WTC11 (cell line): ENCODE measurements around the gene EHD4. TPM values are rescaled to one million over a fixed set of nuclear protein-coding genes. Genes with fewer than 3 reads are reported as not detected.

Source experiments
- ATAC-seq: fragments of 200-7000 bp; cut with Tn5 transposase; 2 replicates; pipeline ENCODE4 v1.10.0; 2021; ENCODE audit warnings: mild to moderate bottlenecking, moderate library complexity
- CTCF ChIA-PET: fragments of 300-600 bp; sonication (Branson Sonifier 250); formaldehyde crosslinking; loops from one replicate; lab custom pipeline; 2021; ENCODE audit warnings: antibody characterized with exemption; lab: Charles Lee
- POLR2A ChIA-PET: fragments of 350-600 bp; sonication (Branson Sonifier 250); formaldehyde crosslinking; loops from one replicate; lab custom pipeline; 2021; ENCODE audit warnings: antibody characterized with exemption; lab: Charles Lee
- DNase-seq: peaks from one replicate; pipeline ENCODE4 v3.0.0; 2021; ENCODE audit warnings: low spot score
- H3K27ac Mint-ChIP-seq: 2 replicates; pipeline ENCODE4 v1.8.0; 2021; ENCODE audit warnings: mixed read lengths
- H3K27me3 Mint-ChIP-seq: 2 replicates; pipeline ENCODE4 v1.8.0; 2021; ENCODE audit warnings: low read depth, mild to moderate bottlenecking, moderate library complexity, mixed read lengths
- H3K36me3 Mint-ChIP-seq: 2 replicates; pipeline ENCODE4 v1.8.0; 2021; ENCODE audit warnings: mixed read lengths
- H3K4me1 Mint-ChIP-seq: 2 replicates; pipeline ENCODE4 v1.8.0; 2022; ENCODE audit warnings: mixed read lengths
- H3K4me3 Mint-ChIP-seq: 2 replicates; pipeline ENCODE4 v1.8.0; 2021; ENCODE audit warnings: mild to moderate bottlenecking, moderate library complexity, mixed read lengths
- H3K9me3 Mint-ChIP-seq: 2 replicates; pipeline ENCODE4 v1.8.0; 2021; ENCODE audit warnings: mixed read lengths
- ATF1 ChIP-seq: sonication (generic); formaldehyde crosslinking; IDR thresholded peaks from 2 replicates; pipeline ENCODE4 v1.8.1; 2023; ENCODE audit warnings: mild to moderate bottlenecking, moderate library complexity, missing genetic modification reagents
- CREB1 ChIP-seq: sonication (generic); formaldehyde crosslinking; IDR thresholded peaks from 2 replicates; pipeline ENCODE4 v1.8.0; 2023; ENCODE audit warnings: mild to moderate bottlenecking, missing genetic modification reagents
- ELF4 ChIP-seq: sonication (generic); formaldehyde crosslinking; IDR thresholded peaks from 2 replicates; pipeline ENCODE4 v1.8.1; 2022; ENCODE audit warnings: low read depth, mild to moderate bottlenecking, moderate library complexity, missing genetic modification reagents
- ESRRA ChIP-seq: sonication (generic); formaldehyde crosslinking; IDR thresholded peaks from 2 replicates; pipeline ENCODE4 v1.8.1; 2022; ENCODE audit warnings: mild to moderate bottlenecking, missing genetic modification reagents, borderline replicate concordance
- GABPB1 ChIP-seq: sonication (generic); formaldehyde crosslinking; IDR thresholded peaks from 2 replicates; pipeline ENCODE4 v1.8.1; 2023; ENCODE audit warnings: mild to moderate bottlenecking, missing genetic modification reagents
- JAZF1 ChIP-seq: fragments of 250-450 bp; sonication (Bioruptor Pico); IDR thresholded peaks from 2 replicates; pipeline ENCODE4 v1.9.0; 2021; ENCODE audit warnings: moderate library complexity, mild to moderate bottlenecking, inconsistent platforms
- MYBL2 ChIP-seq: sonication (generic); formaldehyde crosslinking; IDR thresholded peaks from 2 replicates; pipeline ENCODE4 v1.8.1; 2023; ENCODE audit warnings: mild to moderate bottlenecking, moderate library complexity, missing genetic modification reagents
- NR3C1 ChIP-seq: sonication (generic); formaldehyde crosslinking; conservative IDR thresholded peaks from 2 replicates; pipeline ENCODE4 v1.8.1; 2023; ENCODE audit warnings: low read depth, mild to moderate bottlenecking, missing genetic modification reagents
- TEAD1 ChIP-seq: sonication (generic); formaldehyde crosslinking; IDR thresholded peaks from 2 replicates; pipeline ENCODE4 v1.8.0; 2022; ENCODE audit warnings: mild to moderate bottlenecking, missing genetic modification reagents
- ZNF423 ChIP-seq: fragments of 250-450 bp; sonication (Bioruptor Pico); IDR thresholded peaks from 2 replicates; pipeline ENCODE4 v2.1.2; 2022; ENCODE audit warnings: mild to moderate bottlenecking, moderate library complexity
- total RNA-seq: library from RNA; stranded (reverse); gene quantifications from 3 replicates; pipeline ENCODE4 v1.2.3, GENCODE V29; 2021
- TF ChIP-seq, protein P1 (sequence below): sonication (generic); formaldehyde crosslinking; IDR thresholded peaks from 2 replicates; pipeline ENCODE4 v1.8.0; 2023; ENCODE audit warnings: missing genetic modification reagents, mild to moderate bottlenecking, borderline replicate concordance
- TF ChIP-seq, protein P2 (sequence below): sonication (generic); formaldehyde crosslinking; IDR thresholded peaks from 2 replicates; pipeline ENCODE4 v1.8.0; 2022; ENCODE audit warnings: mild to moderate bottlenecking, missing genetic modification reagents
- TF ChIP-seq, protein P3 (sequence below): sonication (generic); formaldehyde crosslinking; IDR thresholded peaks from 2 replicates; pipeline ENCODE4 v1.8.1; 2022; ENCODE audit warnings: mild to moderate bottlenecking, missing genetic modification reagents, moderate library complexity, borderline replicate concordance
- TF ChIP-seq, protein P4 (sequence below): sonication (generic); formaldehyde crosslinking; IDR thresholded peaks from 2 replicates; pipeline ENCODE4 v1.8.1; 2022; ENCODE audit warnings: mild to moderate bottlenecking, moderate library complexity, missing genetic modification reagents
- TF ChIP-seq, protein P5 (sequence below): sonication (generic); formaldehyde crosslinking; IDR thresholded peaks from 2 replicates; pipeline ENCODE4 v1.8.1; 2023; ENCODE audit warnings: mild to moderate bottlenecking, missing genetic modification reagents, moderate library complexity
- TF ChIP-seq, protein P6 (sequence below): sonication (generic); formaldehyde crosslinking; IDR thresholded peaks from 2 replicates; pipeline ENCODE4 v1.8.0; 2022; ENCODE audit warnings: missing genetic modification reagents
- TF ChIP-seq, protein P7 (sequence below): sonication (generic); formaldehyde crosslinking; IDR thresholded peaks from 2 replicates; pipeline ENCODE4 v1.8.0; 2022; ENCODE audit warnings: mild to moderate bottlenecking, missing genetic modification reagents
- TF ChIP-seq, protein P8 (sequence below): sonication (generic); formaldehyde crosslinking; IDR thresholded peaks from 2 replicates; pipeline ENCODE4 v1.8.1; 2022; ENCODE audit warnings: low read depth, mild to moderate bottlenecking, moderate library complexity, missing genetic modification reagents, borderline replicate concordance

The EHD4 gene
- total RNA-seq, 1 experiment from 2014 or later = 23.9 TPM

DNA sequence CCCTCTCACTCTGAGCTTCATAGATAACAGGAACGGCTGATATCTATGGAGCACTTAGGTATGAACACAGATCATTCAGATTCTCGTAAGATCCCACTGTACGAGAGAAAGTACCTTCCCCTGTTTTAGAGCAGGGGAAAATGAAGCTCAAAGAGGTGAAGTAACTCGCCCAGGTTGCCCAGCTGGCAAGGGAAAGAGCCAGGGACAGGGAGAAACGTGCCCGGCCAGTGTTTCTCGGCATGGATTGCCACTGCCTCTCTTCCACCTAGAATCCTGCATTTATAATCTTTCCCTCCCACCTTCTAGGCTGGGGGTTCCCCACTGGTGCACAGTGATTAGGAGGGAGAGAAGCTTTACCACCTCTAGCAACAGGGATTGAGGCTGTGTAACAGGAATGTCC lies 39.0 kb downstream of the EHD4 start:
- Mint-ChIP-seq H3K27ac (peak overlapping the region; percentile 62), H3K4me3 (no peak overlapping the region), H3K36me3 (peaks cover 8% of the 10 kb centered on the region; the same call in 1 of the 2 replicates)
- no peak for DNase-seq
- no peak for ATAC-seq
- no peak for TF ChIP-seq ATF1
- no peak for TF ChIP-seq MYBL2
- TF ChIP-seq, protein P1, sequence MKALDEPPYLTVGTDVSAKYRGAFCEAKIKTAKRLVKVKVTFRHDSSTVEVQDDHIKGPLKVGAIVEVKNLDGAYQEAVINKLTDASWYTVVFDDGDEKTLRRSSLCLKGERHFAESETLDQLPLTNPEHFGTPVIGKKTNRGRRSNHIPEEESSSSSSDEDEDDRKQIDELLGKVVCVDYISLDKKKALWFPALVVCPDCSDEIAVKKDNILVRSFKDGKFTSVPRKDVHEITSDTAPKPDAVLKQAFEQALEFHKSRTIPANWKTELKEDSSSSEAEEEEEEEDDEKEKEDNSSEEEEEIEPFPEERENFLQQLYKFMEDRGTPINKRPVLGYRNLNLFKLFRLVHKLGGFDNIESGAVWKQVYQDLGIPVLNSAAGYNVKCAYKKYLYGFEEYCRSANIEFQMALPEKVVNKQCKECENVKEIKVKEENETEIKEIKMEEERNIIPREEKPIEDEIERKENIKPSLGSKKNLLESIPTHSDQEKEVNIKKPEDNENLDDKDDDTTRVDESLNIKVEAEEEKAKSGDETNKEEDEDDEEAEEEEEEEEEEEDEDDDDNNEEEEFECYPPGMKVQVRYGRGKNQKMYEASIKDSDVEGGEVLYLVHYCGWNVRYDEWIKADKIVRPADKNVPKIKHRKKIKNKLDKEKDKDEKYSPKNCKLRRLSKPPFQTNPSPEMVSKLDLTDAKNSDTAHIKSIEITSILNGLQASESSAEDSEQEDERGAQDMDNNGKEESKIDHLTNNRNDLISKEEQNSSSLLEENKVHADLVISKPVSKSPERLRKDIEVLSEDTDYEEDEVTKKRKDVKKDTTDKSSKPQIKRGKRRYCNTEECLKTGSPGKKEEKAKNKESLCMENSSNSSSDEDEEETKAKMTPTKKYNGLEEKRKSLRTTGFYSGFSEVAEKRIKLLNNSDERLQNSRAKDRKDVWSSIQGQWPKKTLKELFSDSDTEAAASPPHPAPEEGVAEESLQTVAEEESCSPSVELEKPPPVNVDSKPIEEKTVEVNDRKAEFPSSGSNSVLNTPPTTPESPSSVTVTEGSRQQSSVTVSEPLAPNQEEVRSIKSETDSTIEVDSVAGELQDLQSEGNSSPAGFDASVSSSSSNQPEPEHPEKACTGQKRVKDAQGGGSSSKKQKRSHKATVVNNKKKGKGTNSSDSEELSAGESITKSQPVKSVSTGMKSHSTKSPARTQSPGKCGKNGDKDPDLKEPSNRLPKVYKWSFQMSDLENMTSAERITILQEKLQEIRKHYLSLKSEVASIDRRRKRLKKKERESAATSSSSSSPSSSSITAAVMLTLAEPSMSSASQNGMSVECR (CRISPR knock-in tag) = no peak
- TF ChIP-seq, all 79 proteins: peak for 0
- Mint-ChIP-seq H3K9me3 (no peaks in the 10 kb centered on the region), H3K27me3 (no peaks in the 10 kb centered on the region), H3K4me1 (peaks cover 43% of the 10 kb centered on the region)
- POLR2A ChIA-PET = interaction anchor here (0.6 kb wide), 1 partner anchor 9 kb away, joined by 3 read pairs; no protein-coding TSS in a partner anchor
- CTCF ChIA-PET = interaction anchor here (0.8 to 1.1 kb wide), 3 partner anchors 23 to 160 kb away, joined by 3 to 5 read pairs (median 4); no protein-coding TSS in a partner anchor

DNA sequence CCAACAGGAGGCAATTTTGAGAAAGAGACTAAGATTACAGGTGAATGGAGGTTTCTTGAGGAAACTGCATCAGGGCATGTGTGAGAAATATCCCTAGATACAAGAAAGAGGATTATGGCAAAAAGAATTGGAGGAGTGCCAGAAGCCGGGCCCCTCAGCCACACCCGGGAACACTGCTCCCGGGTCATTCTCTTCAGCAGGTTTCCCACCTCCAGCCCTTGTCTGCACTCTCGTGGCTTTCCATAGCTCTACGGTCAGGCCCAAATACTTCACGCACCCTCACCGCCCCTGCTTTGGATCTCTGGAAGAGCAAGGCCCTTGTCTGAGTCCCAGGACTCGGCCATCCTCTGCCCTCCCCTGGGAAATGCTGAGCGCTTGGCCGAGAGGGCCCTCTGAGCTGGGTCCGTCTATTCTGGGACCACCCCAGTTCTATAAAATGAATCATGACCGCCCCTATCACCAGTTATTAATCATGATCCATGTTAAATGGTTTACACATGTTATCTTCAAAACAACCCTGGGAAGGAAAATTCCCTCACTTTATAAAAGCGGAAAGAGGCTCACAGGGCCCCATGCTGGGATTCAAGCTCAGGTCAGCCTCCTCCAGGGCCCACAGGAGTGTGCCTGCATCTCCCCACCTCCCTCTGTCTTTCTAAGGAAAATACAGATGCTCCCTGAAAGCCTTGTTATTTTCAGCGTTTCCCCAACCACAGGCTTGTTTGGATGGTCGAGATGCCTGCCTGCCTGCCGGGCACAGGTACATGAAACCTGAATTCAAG lies 39.7 kb downstream of the EHD4 start:
- no peak for DNase-seq
- no peaks in the 10 kb centered on the region for H3K9me3 Mint-ChIP-seq
- POLR2A ChIA-PET = interaction anchor here (0.6 to 0.9 kb wide), 2 partner anchors 10 to 40 kb away, joined by 3 read pairs; partner anchors contain the start of gene EHD4
- no peak overlapping the region for H3K4me3 Mint-ChIP-seq
- peaks cover 49% of the 10 kb centered on the region for H3K4me1 Mint-ChIP-seq
- CTCF ChIA-PET = interaction anchor here (0.8 to 1.1 kb wide), 4 partner anchors 23 to 159 kb away, joined by 3 to 5 read pairs (median 4); no protein-coding TSS in a partner anchor
- no peak; the same call in 1 of the 2 replicates for ATAC-seq
- peak overlapping the region; percentile 62 for H3K27ac Mint-ChIP-seq
- H3K36me3 Mint-ChIP-seq = peaks cover 8% of the 10 kb centered on the region; the same call in 1 of the 2 replicates
- no peaks in the 10 kb centered on the region for H3K27me3 Mint-ChIP-seq
- no peak for TF ChIP-seq ESRRA (CRISPR knock-in tag)
- TF ChIP-seq ELF4 (CRISPR knock-in tag) = no peak
- TF ChIP-seq, protein P2, sequence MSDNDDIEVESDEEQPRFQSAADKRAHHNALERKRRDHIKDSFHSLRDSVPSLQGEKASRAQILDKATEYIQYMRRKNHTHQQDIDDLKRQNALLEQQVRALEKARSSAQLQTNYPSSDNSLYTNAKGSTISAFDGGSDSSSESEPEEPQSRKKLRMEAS (CRISPR knock-in tag) = no peak
- no peak for TF ChIP-seq TEAD1 (CRISPR knock-in tag)
- TF ChIP-seq CREB1 = no peak
- TF ChIP-seq, protein P3, sequence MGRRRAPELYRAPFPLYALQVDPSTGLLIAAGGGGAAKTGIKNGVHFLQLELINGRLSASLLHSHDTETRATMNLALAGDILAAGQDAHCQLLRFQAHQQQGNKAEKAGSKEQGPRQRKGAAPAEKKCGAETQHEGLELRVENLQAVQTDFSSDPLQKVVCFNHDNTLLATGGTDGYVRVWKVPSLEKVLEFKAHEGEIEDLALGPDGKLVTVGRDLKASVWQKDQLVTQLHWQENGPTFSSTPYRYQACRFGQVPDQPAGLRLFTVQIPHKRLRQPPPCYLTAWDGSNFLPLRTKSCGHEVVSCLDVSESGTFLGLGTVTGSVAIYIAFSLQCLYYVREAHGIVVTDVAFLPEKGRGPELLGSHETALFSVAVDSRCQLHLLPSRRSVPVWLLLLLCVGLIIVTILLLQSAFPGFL (CRISPR knock-in tag) = no peak
- TF ChIP-seq, protein P4, sequence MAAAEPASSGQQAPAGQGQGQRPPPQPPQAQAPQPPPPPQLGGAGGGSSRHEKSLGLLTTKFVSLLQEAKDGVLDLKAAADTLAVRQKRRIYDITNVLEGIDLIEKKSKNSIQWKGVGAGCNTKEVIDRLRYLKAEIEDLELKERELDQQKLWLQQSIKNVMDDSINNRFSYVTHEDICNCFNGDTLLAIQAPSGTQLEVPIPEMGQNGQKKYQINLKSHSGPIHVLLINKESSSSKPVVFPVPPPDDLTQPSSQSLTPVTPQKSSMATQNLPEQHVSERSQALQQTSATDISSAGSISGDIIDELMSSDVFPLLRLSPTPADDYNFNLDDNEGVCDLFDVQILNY (CRISPR knock-in tag) = no peak
- no peak for TF ChIP-seq GABPB1 (CRISPR knock-in tag)
- no peak for TF ChIP-seq JAZF1 (CRISPR knock-in tag)
- TF ChIP-seq ZNF423 (CRISPR knock-in tag) = no peak
- TF ChIP-seq, protein P5, sequence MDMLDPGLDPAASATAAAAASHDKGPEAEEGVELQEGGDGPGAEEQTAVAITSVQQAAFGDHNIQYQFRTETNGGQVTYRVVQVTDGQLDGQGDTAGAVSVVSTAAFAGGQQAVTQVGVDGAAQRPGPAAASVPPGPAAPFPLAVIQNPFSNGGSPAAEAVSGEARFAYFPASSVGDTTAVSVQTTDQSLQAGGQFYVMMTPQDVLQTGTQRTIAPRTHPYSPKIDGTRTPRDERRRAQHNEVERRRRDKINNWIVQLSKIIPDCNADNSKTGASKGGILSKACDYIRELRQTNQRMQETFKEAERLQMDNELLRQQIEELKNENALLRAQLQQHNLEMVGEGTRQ (CRISPR knock-in tag) = no peak
- TF ChIP-seq, protein P6, sequence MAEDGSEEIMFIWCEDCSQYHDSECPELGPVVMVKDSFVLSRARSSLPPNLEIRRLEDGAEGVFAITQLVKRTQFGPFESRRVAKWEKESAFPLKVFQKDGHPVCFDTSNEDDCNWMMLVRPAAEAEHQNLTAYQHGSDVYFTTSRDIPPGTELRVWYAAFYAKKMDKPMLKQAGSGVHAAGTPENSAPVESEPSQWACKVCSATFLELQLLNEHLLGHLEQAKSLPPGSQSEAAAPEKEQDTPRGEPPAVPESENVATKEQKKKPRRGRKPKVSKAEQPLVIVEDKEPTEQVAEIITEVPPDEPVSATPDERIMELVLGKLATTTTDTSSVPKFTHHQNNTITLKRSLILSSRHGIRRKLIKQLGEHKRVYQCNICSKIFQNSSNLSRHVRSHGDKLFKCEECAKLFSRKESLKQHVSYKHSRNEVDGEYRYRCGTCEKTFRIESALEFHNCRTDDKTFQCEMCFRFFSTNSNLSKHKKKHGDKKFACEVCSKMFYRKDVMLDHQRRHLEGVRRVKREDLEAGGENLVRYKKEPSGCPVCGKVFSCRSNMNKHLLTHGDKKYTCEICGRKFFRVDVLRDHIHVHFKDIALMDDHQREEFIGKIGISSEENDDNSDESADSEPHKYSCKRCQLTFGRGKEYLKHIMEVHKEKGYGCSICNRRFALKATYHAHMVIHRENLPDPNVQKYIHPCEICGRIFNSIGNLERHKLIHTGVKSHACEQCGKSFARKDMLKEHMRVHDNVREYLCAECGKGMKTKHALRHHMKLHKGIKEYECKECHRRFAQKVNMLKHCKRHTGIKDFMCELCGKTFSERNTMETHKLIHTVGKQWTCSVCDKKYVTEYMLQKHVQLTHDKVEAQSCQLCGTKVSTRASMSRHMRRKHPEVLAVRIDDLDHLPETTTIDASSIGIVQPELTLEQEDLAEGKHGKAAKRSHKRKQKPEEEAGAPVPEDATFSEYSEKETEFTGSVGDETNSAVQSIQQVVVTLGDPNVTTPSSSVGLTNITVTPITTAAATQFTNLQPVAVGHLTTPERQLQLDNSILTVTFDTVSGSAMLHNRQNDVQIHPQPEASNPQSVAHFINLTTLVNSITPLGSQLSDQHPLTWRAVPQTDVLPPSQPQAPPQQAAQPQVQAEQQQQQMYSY (CRISPR knock-in tag) = no peak
- TF ChIP-seq NR3C1 (CRISPR knock-in tag) = no peak
- TF ChIP-seq, protein P7, sequence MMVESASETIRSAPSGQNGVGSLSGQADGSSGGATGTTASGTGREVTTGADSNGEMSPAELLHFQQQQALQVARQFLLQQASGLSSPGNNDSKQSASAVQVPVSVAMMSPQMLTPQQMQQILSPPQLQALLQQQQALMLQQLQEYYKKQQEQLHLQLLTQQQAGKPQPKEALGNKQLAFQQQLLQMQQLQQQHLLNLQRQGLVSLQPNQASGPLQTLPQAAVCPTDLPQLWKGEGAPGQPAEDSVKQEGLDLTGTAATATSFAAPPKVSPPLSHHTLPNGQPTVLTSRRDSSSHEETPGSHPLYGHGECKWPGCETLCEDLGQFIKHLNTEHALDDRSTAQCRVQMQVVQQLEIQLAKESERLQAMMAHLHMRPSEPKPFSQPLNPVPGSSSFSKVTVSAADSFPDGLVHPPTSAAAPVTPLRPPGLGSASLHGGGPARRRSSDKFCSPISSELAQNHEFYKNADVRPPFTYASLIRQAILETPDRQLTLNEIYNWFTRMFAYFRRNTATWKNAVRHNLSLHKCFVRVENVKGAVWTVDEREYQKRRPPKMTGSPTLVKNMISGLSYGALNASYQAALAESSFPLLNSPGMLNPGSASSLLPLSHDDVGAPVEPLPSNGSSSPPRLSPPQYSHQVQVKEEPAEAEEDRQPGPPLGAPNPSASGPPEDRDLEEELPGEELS (CRISPR knock-in tag) = no peak
- TF ChIP-seq, protein P8, sequence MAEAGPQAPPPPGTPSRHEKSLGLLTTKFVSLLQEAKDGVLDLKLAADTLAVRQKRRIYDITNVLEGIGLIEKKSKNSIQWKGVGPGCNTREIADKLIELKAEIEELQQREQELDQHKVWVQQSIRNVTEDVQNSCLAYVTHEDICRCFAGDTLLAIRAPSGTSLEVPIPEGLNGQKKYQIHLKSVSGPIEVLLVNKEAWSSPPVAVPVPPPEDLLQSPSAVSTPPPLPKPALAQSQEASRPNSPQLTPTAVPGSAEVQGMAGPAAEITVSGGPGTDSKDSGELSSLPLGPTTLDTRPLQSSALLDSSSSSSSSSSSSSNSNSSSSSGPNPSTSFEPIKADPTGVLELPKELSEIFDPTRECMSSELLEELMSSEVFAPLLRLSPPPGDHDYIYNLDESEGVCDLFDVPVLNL (CRISPR knock-in tag) = no peak
